NCI-H2029 (cell line): ENCODE data around the gene ZNF736.
"Not testable (repeated sequence)": the region's sequence is repeated elsewhere in the genome, so short reads cannot be mapped to it uniquely, and the experiment has no call there.

Experiments used
- DNase-seq: peaks from one replicate; lab custom pipeline; 2025; lab: John Stamatoyannopoulos, UW

The ZNF736 gene

DNA sequence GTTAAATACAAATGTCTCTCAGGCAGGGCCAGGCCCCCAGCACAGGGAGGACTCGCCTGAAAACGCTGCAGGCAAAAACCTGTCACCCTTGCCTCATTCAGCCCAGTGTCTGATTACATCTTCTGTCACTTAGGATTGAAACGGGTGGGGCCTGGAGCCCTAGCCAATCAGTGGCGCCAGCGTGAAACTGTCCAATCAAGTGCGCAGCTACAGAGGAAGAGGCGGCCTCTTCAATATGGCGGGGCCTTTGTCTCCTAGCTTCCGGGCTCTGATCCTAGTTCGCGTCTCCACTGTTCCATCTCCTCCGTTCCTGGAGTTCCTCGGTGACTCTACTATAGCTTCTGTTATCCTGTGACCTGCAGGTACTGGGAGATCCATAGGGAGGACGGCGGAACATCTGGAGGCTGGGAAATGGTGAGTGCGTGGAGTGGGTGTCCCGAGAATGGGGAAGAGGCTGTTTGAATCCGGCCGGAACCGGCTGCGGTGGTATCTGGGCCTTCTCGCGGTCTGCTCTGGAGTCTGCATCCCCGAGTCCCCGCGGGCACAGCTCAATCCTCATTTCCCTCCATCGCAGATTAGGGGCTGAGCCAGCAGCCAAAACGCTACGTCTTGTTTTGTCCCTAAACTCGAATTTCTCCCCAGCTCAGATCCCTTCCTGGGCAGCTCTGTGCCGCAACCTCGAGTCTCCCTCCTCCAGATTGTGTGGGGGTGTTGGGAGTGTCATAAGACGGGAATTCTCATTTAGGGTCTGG lies at the start of gene ZNF736:
Gene ZNF736, plus strand, starts transcription at position 222 of the 752 bp plus-strand sequence. Its CDS starts 190 bp downstream, at position 412.
- peak; percentile 96 for DNase-seq

DNA sequence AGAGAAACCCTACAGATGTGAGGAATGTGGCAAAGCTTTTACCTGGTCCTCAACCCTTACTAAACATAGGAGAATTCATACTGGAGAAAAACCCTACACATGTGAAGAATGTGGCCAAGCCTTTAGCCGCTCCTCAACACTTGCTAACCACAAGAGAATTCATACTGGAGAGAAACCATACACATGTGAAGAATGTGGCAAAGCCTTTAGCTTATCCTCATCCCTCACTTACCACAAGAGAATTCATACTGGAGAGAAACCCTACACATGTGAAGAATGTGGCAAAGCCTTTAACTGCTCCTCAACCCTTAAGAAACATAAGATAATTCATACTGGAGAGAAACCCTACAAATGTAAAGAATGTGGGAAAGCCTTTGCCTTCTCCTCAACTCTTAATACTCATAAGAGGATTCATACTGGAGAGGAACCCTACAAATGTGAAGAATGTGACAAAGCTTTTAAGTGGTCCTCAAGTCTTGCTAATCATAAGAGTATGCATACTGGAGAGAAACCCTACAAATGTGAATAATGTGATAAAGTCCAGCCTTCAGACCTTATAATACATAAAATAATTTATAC lies 47.3 kb upstream of the ZNF736 start:
- DNase-seq, result no peak

DNA sequence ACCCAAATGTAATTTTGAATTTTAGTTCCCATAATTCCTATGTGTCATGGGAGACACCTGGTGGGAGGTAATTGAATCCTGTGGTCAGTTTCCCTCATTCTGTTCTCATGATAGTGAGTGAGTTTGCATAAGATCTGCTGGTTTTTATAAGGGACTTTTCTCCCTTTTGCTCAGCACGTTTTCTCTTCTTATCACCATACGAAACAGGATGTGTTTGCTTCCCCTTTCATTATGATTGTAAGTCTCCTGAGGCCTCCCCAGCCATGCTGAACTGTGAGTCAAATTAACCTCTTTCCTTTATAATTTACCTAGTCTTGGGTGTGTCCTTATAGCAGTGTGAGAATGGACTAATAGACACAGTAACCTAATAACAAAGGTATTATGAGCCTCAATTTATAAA lies 36.1 kb upstream of the ZNF736 start:
- no peak for DNase-seq

- DNase-seq, result no peak
Measured at GRCh38 chr7:64294701-64295420, 18.9 kb upstream of the ZNF736 start.

GRCh38 chr7:64297418-64297817 lies 16.3 kb upstream of the ZNF736 start:
- not testable (repeated sequence) for DNase-seq

DNA sequence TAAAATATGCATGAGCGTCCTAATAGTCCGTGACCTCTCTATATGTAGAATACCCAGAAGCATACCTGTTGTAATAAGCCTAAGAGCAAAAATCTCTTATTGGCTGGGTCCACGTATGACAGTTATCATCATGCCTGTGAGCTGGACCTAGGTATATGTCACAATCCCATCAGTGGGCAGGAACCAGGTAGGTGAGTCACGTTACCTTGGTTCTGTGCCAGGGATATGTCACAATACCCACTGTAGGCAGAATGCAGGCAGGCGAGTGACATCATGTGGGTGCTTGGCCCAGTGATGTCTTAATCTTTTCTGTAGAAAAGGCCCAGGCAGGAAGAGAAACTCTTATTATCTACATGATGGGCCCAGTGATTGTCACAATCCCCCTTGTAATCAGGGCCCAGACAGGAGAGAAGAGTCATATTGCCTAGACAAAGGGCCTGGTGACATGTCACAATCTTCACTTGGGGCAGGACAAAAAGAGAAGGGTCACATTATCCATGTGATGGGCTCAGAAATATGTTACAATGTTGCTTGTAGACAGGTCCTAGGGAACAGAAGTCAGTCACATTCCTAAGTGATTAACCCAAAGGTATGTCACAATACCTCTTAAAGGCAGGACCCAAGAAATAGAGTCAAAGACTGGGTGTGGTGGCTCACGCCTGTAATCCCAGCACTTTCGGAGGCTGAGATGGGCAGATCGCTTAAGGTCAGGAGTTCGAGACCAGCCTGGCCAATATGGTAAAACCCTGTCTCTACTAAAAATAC lies 12.9 kb upstream of the ZNF736 start:
- no peak for DNase-seq

DNA sequence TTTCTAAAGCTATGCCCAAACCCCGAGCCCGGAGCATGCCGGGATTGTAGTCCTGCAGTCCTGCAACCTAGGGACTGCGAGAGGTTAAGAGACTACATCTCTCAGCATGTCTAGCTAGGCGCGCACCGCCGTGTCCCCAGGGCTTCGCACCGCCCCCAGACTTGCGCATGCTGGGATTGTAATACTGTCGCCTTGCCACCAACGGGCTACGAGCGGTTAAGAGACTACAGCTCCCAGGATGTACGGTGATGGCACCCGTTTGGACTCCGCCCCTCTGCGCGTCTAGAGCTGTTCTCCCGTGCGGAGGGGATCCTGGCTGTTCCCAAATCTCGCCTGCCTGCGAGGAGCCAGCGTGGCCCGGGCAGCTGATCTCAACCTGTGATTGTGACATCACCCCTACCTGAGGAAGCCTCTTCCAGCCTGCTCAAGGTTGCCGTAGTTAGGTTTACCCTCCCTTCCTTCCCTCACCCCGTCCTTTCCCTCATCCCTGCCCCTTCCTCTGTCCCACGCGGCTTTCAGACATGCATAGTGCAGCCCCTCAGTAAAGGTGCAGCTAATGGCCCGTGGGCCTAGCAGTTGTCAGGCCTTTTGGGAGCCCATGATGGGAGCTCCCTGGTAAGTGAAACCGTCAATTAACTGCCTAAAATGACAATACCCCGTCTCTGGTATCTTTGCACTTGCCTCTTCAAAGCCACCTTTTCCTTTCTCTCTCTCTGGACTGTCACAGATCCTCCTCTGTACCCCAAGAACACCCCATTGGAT lies 6.3 kb upstream of the ZNF736 start:
- peak; percentile 98 for DNase-seq

DNA sequence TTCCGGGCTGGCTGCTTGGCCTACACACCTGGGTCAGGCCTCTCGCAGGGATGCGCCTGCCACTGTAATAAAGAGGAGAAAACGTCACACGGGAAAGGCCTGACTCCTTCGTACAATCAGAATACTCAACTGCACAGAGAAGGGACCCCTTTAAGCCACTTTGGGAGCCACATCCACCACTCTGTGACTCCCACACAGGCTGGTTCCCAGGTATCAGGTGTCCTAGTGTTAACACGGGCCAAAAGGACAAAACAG lies 5.8 kb upstream of the ZNF736 start:
- DNase-seq, result no peak

GRCh38 chr7:64310426-64310825 lies 3.3 kb upstream of the ZNF736 start:
- no peak for DNase-seq

GRCh38 chr7:64312826-64313225 lies 935 bp upstream of the ZNF736 start:
- no peak for DNase-seq

- DNase-seq, result no peak
Measured at GRCh38 chr7:64314566-64314965, 805 bp downstream of the ZNF736 start.

GRCh38 chr7:64316031-64316742 lies 2.4 kb downstream of the ZNF736 start:
- peak; percentile 36 for DNase-seq

DNA sequence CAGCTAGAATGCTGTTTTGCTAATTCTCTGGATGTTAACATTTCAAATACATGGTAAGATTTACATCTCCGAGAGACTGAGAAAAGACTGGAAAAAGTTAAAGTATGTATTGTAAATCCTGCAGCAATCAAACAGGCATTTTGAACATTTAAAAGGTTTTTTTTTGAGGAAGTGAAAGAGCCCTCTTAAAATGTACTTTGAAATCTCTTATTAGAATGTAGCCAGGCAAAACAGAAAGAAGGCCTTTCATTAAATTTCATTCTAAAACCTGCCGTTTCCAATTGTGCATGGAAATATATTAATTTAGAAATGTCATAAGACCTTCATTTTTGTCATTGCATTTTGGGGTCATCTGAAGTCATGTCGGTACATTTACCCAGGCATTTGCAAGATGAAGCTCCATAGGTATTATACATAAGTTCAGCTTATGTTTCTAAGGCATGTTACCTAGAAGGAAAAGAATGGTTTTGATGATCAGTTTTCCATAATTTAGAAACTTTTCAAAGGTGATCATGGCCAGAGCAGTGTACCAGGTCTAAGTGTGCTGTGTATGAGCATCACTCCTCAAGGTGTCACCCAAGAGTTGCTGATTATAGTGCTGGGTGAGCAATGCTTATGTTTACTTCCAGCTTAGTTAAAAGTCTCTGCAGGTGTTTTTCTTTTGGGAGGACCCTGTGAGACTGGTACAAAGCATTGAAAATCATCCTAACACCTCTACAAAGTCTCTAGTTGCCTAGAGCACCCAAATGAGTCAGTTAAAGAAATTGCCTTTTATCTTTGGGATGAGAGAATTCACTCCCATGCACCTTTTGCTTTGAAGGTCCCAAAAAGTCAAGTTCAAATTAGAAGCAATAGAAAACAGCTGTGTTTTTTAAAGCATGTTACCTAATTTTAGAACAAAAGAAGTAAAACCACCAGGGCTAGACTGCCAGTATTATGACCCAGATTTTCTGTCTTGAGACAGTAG lies 7.1 kb downstream of the ZNF736 start:
- DNase-seq, result no peak

DNA sequence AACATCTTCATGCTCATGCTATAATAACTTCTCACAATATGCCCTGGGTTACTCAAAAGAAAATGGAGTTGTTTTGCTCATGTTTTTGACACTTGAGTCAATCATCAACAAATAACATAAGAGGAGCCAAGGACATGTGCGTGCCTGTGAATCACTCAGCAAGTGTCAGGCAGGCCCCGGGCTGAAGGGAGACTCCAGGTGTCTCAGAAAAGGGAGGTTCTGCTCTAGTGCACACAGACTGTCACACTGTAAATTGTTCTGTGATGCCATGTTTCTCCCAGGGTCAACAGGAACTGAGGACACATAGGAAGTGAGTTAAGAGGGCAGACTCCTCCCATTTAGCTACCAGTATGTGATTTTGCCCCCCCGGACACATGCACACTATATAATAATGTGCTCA lies 10.4 kb downstream of the ZNF736 start:
- not testable (repeated sequence) for DNase-seq

GRCh38 chr7:64348713-64349210 lies 35.0 kb downstream of the ZNF736 start:
- DNase-seq, result not testable (repeated sequence)

DNA sequence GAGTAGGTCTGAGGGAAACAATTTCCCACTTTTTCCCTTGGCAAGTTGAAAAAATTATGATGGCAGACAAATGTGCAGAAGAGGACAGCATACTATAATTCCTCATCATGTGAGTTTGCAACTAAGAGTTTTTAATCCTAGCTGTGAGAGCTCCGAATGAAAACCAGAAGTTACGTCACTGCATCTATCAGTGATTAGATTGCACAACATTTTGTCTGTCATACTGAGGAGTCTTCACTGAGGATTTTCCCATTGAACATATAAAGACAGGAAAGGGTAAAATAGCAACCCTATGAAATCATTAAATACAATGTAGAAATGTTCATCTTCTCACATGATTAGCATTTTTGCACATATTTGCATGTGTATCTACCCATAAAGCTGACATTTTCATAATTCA lies 45.8 kb downstream of the ZNF736 start:
- no peak for DNase-seq

GRCh38 chr7:64371116-64371515 lies 57.4 kb downstream of the ZNF736 start:
- no peak for DNase-seq

DNA sequence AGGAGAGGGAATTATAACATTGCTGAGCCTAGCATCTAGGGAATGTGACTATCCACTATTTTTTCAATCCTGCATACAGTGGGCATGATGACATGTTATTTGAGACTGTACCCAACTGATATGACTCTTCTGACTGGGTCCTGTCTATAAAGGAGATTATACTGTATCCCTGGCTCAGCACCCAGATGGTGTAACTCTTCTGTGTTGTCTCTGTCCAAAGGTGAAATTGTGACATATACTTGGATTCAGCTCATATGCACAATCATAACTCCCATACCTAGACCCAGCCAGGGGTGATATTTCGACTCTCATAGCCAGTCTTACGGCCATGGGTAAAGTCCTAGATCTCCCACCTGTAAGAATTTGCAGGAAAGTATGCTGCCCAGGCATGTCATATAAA lies 59.3 kb downstream of the ZNF736 start:
- no peak for DNase-seq

DNA sequence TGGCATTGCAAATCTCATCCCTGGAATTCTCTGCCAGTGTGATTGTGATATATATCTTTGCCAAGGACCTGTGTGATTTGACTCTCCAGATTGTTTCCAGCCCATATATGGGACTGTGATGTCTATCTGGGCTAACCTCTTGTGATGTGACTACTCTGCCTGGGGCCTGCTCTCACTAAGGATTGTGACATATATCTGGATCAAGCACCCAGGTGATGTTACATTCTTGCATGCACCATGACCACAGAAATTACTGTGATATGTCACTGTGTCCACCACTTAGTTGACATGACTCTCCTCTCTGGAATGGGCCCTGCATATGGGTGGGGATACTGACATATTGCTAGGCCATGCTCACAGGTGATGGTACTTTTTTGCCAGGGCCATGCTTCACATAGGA lies 86.6 kb downstream of the ZNF736 start:
- no peak for DNase-seq
